ENCODE data around the gene PRKCA. TPM values are rescaled to one million over a fixed set of nuclear protein-coding genes. Genes with fewer than 3 reads are reported as not detected.

The PRKCA gene
- total RNA-seq, 1 donor from 2014 or later: 16.4 TPM

GRCh38 chr17:66833201-66833600, 530.8 kb downstream of the PRKCA start:
- Mint-ChIP-seq H3K4me3 (ENCODE audit: low read depth) (no peak overlapping the region), H3K27ac (no peak overlapping the region), H3K36me3 (ENCODE audit: insufficient read depth) (no peaks in the 10 kb centered on the region), H3K9me3 (ENCODE audit: low read depth) (no peaks in the 10 kb centered on the region), H3K27me3 (peaks cover 72% of the 10 kb centered on the region), H3K4me1 (ENCODE audit: low read depth) (peaks cover 3% of the 10 kb centered on the region)
- no peak for DNase-seq (ENCODE audit: low spot score, unreplicated experiment)
- no peak for TF ChIP-seq CTCF (IDR thresholded peaks at IDR 0.05; ENCODE audit: unreplicated experiment)

GRCh38 chr17:66834426-66834918, 532.1 kb downstream of the PRKCA start:
- H3K4me3 Mint-ChIP-seq (ENCODE audit: low read depth): no peak overlapping the region
- peaks cover 73% of the 10 kb centered on the region for H3K27me3 Mint-ChIP-seq
- peaks cover 3% of the 10 kb centered on the region for H3K4me1 Mint-ChIP-seq (ENCODE audit: low read depth)
- H3K27ac Mint-ChIP-seq: no peak overlapping the region
- DNase-seq (ENCODE audit: low spot score, unreplicated experiment): no peak
- TF ChIP-seq CTCF (IDR thresholded peaks at IDR 0.05; ENCODE audit: unreplicated experiment): no peak
- H3K9me3 Mint-ChIP-seq (ENCODE audit: low read depth): no peaks in the 10 kb centered on the region
- no peaks in the 10 kb centered on the region for H3K36me3 Mint-ChIP-seq (ENCODE audit: insufficient read depth)

- peaks cover 2% of the 10 kb centered on the region for H3K4me1 Mint-ChIP-seq (ENCODE audit: low read depth)
- no peak within 1 kb of the TSS for H3K4me3 Mint-ChIP-seq (ENCODE audit: low read depth)
Measured at GRCh38 chr17:66834919-66835454, 532.6 kb downstream of the PRKCA start, which contains the start of gene CACNG5. Gene CACNG5 (plus strand): TSS chr17:66835117. CDS start chr17:66877333, 42,216 bp downstream.

GRCh38 chr17:66835476-66835875, 533.1 kb downstream of the PRKCA start:
- Mint-ChIP-seq H3K27ac (no peak overlapping the region), H3K9me3 (ENCODE audit: low read depth) (no peaks in the 10 kb centered on the region), H3K4me3 (ENCODE audit: low read depth) (no peak overlapping the region), H3K4me1 (ENCODE audit: low read depth) (no peaks in the 10 kb centered on the region), H3K36me3 (ENCODE audit: insufficient read depth) (no peaks in the 10 kb centered on the region), H3K27me3 (peaks cover 68% of the 10 kb centered on the region)
- TF ChIP-seq CTCF (IDR thresholded peaks at IDR 0.05; ENCODE audit: unreplicated experiment): no peak
- no peak for DNase-seq (ENCODE audit: low spot score, unreplicated experiment)

More at GRCh38 chr17:66834919-66835454, 532.6 kb downstream of the PRKCA start, which contains the start of gene CACNG5:
- H3K9me3 Mint-ChIP-seq (ENCODE audit: low read depth): no peaks in the 10 kb centered on the region
- H3K27me3 Mint-ChIP-seq: peaks cover 70% of the 10 kb centered on the region
- H3K27ac Mint-ChIP-seq: no peak within 1 kb of the TSS
- TF ChIP-seq CTCF (IDR thresholded peaks at IDR 0.05; ENCODE audit: unreplicated experiment): no peak
- H3K36me3 Mint-ChIP-seq (ENCODE audit: insufficient read depth): no peaks in the 10 kb centered on the region
- DNase-seq (ENCODE audit: low spot score, unreplicated experiment): peak; percentile 22

- H3K4me3 Mint-ChIP-seq (ENCODE audit: low read depth): no peak overlapping the region
- H3K36me3 Mint-ChIP-seq (ENCODE audit: insufficient read depth): no peaks in the 10 kb centered on the region
- H3K9me3 Mint-ChIP-seq (ENCODE audit: low read depth): no peaks in the 10 kb centered on the region
- no peak for TF ChIP-seq CTCF (IDR thresholded peaks at IDR 0.05; ENCODE audit: unreplicated experiment)
- H3K27me3 Mint-ChIP-seq: peaks cover 68% of the 10 kb centered on the region
- H3K27ac Mint-ChIP-seq: no peak overlapping the region
- no peaks in the 10 kb centered on the region for H3K4me1 Mint-ChIP-seq (ENCODE audit: low read depth)
- no peak for DNase-seq (ENCODE audit: low spot score, unreplicated experiment)
Measured at GRCh38 chr17:66836063-66837005, 533.9 kb downstream of the PRKCA start.

All from progenitor cell of endocrine pancreas (in vitro differentiated cells).